Karpas-422 (cell line): ENCODE data around the gene VSNL1. TPM values are rescaled to one million over a fixed set of nuclear protein-coding genes. Genes with fewer than 3 reads are reported as not detected.

ENCODE experiments used
- DNase-seq: peaks from one replicate; pipeline ENCODE4 v3.0.0-alpha.2; 2015
- H2AFZ ChIP-seq: fragments of 200-600 bp; sonication (generic); 2 replicates; pipeline ENCODE4 v1.6.1; 2014; ENCODE audit warnings: antibody characterized with exemption, low read length, mixed read lengths
- H3K27ac ChIP-seq: fragments of 200-600 bp; sonication (generic); 2 replicates; pipeline ENCODE4 v1.5.1; 2014; ENCODE audit warnings: mild to moderate bottlenecking, low read length, moderate library complexity
- H3K27me3 ChIP-seq: fragments of 200-600 bp; sonication (generic); 2 replicates; pipeline ENCODE4 v1.6.1; 2014; ENCODE audit warnings: low read length, mixed read lengths
- H3K36me3 ChIP-seq: fragments of 200-600 bp; sonication (generic); 2 replicates; pipeline ENCODE4 v1.6.1; 2014; ENCODE audit warnings: low read length, mixed read lengths; ENCODE audit not compliant: insufficient read depth
- H3K4me1 ChIP-seq: fragments of 200-600 bp; sonication (generic); 2 replicates; pipeline ENCODE4 v1.6.1; 2014; ENCODE audit warnings: mild to moderate bottlenecking, low read length, mixed read lengths
- H3K4me2 ChIP-seq: fragments of 200-600 bp; sonication (generic); 2 replicates; pipeline ENCODE4 v1.6.1; 2014; ENCODE audit warnings: low read length, low read depth, mild to moderate bottlenecking; ENCODE audit not compliant: poor library complexity, severe bottlenecking
- H3K4me3 ChIP-seq: fragments of 200-600 bp; sonication (generic); 2 replicates; pipeline ENCODE4 v1.5.1; 2014; ENCODE audit warnings: mild to moderate bottlenecking, antibody characterized with exemption, low read length, mixed read lengths
- H3K79me2 ChIP-seq: fragments of 200-600 bp; sonication (generic); 2 replicates; pipeline ENCODE4 v1.6.1; 2014; ENCODE audit warnings: mild to moderate bottlenecking, low read length, mixed read lengths
- H3K9ac ChIP-seq: fragments of 200-600 bp; sonication (generic); 2 replicates; pipeline ENCODE4 v1.6.0; 2014; ENCODE audit warnings: low read length
- H3K9me2 ChIP-seq: fragments of 200-600 bp; sonication (generic), shearing (Covaris generic); replicated peaks from 2 replicates; pipeline ENCODE4 v1.6.0; 2014; ENCODE audit warnings: mild to moderate bottlenecking, low read length, moderate library complexity; ENCODE audit not compliant: insufficient read depth
- H3K9me3 ChIP-seq: fragments of 300-700, 200-600 bp; sonication (generic); 2 replicates; pipeline ENCODE4 v1.6.1; 2014; ENCODE audit warnings: low read length, mixed read lengths
- H4K20me1 ChIP-seq: fragments of 200-600 bp; sonication (generic); 2 replicates; pipeline ENCODE4 v1.6.1; 2014; ENCODE audit warnings: mild to moderate bottlenecking, antibody characterized with exemption, low read length, low read depth; ENCODE audit not compliant: insufficient read depth
- total RNA-seq: library from RNA; depleted of rRNA; stranded (reverse); fragments of >200 nt; shearing (Covaris generic); gene quantifications from 2 replicates; pipeline ENCODE4 v1.2.3, GENCODE V29; 2014; ENCODE audit warnings: low replicate concordance

VSNL1 gene
- total RNA-seq, 1 experiment from 2014 or later, result not detected

DNA sequence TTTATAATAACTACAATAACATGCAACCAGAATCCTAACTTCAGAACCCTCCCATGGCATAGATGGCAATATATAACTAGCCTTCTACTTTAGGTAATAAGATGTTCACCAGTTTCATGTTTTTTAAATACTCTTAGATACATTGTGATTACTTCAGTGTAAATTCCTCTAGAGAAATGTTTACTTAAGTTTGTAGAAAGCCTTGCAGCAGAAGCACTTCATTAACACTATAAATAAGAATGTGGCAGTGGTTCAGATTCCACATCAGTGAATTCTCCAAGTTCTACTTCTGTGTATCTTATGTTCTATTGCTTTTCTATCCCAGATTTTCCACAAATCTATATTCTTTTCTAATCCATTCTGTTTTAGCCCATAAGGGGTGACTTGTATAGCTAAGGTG is 21.0 kb upstream of the VSNL1 start:
- Histone ChIP-seq H4K20me1 (no peaks in the 10 kb centered on the region), H3K4me1 (peaks cover 32% of the 10 kb centered on the region), H3K79me2 (no peaks in the 10 kb centered on the region), H3K9me2 (no peaks in the 10 kb centered on the region), H3K9me3 (no peaks in the 10 kb centered on the region), H3K4me3 (no peak overlapping the region), H3K27ac (no peak overlapping the region), H3K9ac (no peak overlapping the region), H3K36me3 (no peaks in the 10 kb centered on the region), H3K27me3 (no peaks in the 10 kb centered on the region), H2AFZ (no peak overlapping the region), H3K4me2 (no peak overlapping the region)
- no peak for DNase-seq

DNA sequence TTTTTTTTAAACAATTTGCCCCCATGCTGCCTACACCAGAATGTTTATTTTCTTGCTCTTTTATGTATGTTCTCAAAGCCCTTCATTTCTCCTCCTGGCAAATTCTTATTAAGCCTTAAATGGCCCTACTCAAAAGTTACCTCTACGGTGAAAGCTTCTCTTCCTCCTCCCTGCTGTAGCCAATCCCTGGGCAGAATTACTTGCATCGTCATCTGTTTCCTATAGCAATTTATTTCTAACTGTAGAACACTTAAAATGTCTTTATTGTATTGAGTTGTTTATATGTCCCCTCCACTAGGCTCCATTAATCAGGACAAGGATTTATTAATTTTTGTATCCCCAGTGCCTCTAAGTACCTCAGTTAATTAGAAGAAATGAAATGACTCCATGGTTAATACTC is 19.7 kb upstream of the VSNL1 start:
- no peak overlapping the region for H2AFZ ChIP-seq
- H3K36me3 ChIP-seq, result no peaks in the 10 kb centered on the region
- H3K9me2 ChIP-seq, result no peaks in the 10 kb centered on the region
- no peak overlapping the region for H3K4me2 ChIP-seq
- no peak overlapping the region for H3K9ac ChIP-seq
- no peak overlapping the region for H3K4me3 ChIP-seq
- no peaks in the 10 kb centered on the region for H4K20me1 ChIP-seq
- no peaks in the 10 kb centered on the region for H3K9me3 ChIP-seq
- H3K4me1 ChIP-seq, result peaks cover 27% of the 10 kb centered on the region
- no peak overlapping the region for H3K27ac ChIP-seq
- peak; percentile 49 for DNase-seq
- H3K27me3 ChIP-seq, result no peaks in the 10 kb centered on the region
- H3K79me2 ChIP-seq, result no peaks in the 10 kb centered on the region

DNA sequence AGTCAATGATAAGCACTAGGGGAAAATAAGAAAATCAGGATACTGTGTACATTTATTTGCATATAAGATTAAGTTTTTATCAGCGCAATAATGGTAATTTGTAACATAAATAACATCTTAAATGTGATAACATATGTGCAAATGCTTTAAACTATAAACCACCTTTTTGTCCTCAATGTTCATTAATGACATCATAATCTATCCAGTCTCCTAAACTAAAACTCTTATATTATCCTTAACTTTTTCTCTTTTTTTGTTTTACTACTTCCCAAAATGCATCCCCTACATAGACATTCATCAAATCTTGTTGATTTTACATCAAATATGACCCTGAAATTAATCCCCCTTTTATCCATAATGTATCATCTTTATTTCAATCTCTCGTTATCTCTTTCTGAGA is 18.9 kb upstream of the VSNL1 start:
- Histone ChIP-seq H3K79me2 (no peaks in the 10 kb centered on the region), H4K20me1 (no peaks in the 10 kb centered on the region), H3K9ac (no peak overlapping the region), H2AFZ (no peak overlapping the region), H3K36me3 (no peaks in the 10 kb centered on the region), H3K4me2 (no peak overlapping the region), H3K4me1 (peaks cover 22% of the 10 kb centered on the region), H3K4me3 (no peak overlapping the region), H3K27me3 (no peaks in the 10 kb centered on the region), H3K9me2 (no peaks in the 10 kb centered on the region), H3K27ac (no peak overlapping the region), H3K9me3 (no peaks in the 10 kb centered on the region)
- DNase-seq, result no peak

DNA sequence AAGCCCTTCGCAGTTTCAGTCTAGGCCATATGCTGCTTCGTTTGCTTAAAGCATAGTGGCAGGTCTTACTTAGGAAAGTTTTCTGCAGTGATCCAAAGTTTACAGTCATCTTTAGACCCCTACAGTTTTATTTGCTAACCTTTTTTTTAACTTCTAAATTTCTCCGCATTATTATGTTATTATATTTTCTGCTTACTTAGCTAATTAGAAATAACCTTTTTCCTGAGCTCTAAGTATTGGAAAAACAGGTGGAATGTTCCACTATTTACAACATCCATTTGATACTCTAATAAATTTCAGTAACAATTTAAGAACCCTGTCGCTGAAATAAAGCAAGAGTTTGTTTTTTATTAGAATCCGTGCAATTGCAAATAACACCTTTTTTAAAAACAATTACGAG is 18.2 kb upstream of the VSNL1 start:
- Histone ChIP-seq H3K9ac (no peak overlapping the region), H2AFZ (no peak overlapping the region), H3K27me3 (no peaks in the 10 kb centered on the region), H3K9me3 (no peaks in the 10 kb centered on the region), H4K20me1 (no peaks in the 10 kb centered on the region), H3K79me2 (no peaks in the 10 kb centered on the region), H3K4me1 (peaks cover 18% of the 10 kb centered on the region), H3K4me3 (no peak overlapping the region), H3K9me2 (no peaks in the 10 kb centered on the region), H3K27ac (no peak overlapping the region), H3K4me2 (no peak overlapping the region), H3K36me3 (no peaks in the 10 kb centered on the region)
- DNase-seq, result no peak

DNA sequence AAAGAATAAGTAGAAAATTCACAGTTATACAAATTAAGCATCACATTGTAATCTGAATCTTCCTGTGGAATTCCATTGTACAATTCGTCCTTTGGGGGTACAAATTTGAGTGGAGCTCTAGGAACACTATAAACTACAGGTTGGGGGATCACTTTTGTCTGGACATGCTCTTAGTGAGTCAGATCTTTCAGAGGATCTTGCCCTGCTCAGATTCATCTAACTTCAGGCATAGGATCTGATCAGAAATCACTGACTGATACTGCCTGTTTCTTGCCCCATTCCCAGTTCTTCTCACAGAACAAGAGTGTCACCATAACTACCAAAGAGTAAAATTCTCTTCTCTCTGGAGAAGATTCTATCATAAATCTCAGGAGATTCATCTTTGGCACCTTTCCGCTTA is 10.7 kb upstream of the VSNL1 start:
- Histone ChIP-seq H3K4me3 (no peak overlapping the region), H3K79me2 (no peaks in the 10 kb centered on the region), H3K36me3 (no peaks in the 10 kb centered on the region), H4K20me1 (no peaks in the 10 kb centered on the region), H3K27me3 (no peaks in the 10 kb centered on the region), H3K4me2 (no peak overlapping the region), H3K9me2 (no peaks in the 10 kb centered on the region), H3K4me1 (0 out of 2 replicates have a peak, but pooled peaks cover 2% of the 10 kb centered on the region), H2AFZ (no peak overlapping the region), H3K27ac (no peak overlapping the region), H3K9me3 (no peaks in the 10 kb centered on the region), H3K9ac (no peak overlapping the region)
- no peak for DNase-seq

DNA sequence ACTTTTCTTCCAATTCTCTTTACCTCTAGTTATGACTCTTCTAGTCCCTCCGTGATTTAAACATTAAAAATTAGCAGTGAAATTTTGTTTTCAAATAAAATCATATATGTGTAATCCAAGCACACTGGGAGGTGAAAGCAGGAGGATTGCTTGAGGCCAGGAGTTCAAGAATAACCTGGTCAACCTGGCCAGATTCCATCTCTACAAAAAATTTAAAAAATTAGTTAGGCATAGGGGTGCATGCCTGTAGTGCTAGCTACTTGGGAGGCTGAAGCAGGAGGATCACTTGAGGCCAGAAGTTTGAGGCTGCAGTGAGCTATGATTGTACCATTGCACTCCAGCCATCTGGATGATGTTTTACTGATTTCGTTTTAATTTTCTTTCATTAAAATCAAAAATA is 7.0 kb upstream of the VSNL1 start:
- Histone ChIP-seq H3K4me3 (no peak overlapping the region), H3K9me2 (no peaks in the 10 kb centered on the region), H3K27ac (no peak overlapping the region), H4K20me1 (no peaks in the 10 kb centered on the region), H3K27me3 (no peaks in the 10 kb centered on the region), H3K4me1 (no peaks in the 10 kb centered on the region), H3K9me3 (no peaks in the 10 kb centered on the region), H3K36me3 (no peaks in the 10 kb centered on the region), H2AFZ (no peak overlapping the region), H3K4me2 (no peak overlapping the region), H3K9ac (no peak overlapping the region), H3K79me2 (no peaks in the 10 kb centered on the region)
- DNase-seq, result no peak

DNA sequence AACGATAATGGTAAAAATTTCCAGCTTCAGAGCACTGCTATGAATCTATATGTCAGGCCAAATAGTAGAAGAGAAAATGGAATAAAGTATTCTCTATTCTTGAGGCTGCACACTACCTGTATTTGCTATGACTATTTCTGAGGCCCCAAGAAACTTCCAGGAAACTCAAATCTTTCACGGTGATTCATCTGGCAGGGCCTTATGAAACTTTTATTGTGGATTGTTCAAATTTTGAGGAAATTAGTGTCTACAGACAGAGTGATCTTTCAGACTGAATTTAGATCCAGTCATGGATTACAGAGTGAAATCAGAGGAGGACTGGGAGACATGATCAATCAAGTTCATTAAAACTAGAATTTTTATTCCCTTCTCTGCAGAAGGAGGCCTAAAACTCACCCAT is 4.1 kb upstream of the VSNL1 start:
- Histone ChIP-seq H4K20me1 (no peaks in the 10 kb centered on the region), H3K9ac (no peak overlapping the region), H2AFZ (no peak overlapping the region), H3K79me2 (no peaks in the 10 kb centered on the region), H3K4me3 (no peak overlapping the region), H3K4me2 (no peak overlapping the region), H3K27me3 (no peaks in the 10 kb centered on the region), H3K4me1 (no peaks in the 10 kb centered on the region), H3K9me2 (no peaks in the 10 kb centered on the region), H3K27ac (no peak overlapping the region), H3K36me3 (no peaks in the 10 kb centered on the region), H3K9me3 (no peaks in the 10 kb centered on the region)
- DNase-seq, result no peak

DNA sequence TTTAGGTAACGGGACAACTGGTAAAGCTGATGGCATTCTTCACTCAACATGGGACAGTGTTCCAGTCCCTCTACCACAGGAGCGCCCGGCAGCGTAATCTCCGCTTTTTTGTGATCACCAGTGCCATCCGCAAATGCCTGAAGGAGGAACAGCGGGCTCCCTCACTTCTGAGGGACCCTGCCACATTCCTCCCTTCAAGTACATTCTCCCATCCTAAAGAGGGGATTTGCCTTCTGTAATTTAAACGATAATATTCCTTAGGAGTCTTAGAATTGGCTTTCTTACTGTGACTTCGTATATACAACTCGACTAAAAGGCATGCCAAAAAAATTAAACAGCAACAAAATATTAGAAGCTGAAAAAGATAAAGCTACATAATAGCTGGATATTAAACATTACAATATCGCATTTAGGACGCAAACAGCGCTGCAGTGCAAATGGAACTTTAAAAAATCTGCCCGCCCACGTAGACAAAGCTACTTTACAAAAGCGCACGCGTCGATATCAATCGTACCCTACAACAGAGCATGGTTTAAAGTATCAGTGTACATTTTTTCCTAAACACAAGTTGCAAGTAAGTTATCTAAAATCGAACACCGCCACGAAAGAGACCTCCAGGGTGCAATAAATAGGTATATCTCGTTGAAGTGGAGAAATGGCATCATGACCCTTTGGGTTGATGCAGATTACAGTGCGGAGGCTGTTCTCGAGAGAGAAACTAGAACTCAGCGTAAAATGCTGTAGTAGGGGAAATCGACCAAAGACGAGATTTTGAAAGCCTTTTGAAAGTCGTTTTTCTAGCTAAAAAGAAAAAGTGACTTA is 2.3 kb upstream of the VSNL1 start:
- DNase-seq, result no peak
- H3K4me1 ChIP-seq, result no peaks in the 10 kb centered on the region
- no peak overlapping the region for H3K4me3 ChIP-seq
- no peaks in the 10 kb centered on the region for H3K27me3 ChIP-seq
- no peak overlapping the region for H2AFZ ChIP-seq
- no peaks in the 10 kb centered on the region for H3K79me2 ChIP-seq
- no peak overlapping the region for H3K4me2 ChIP-seq
- no peaks in the 10 kb centered on the region for H3K36me3 ChIP-seq
- H4K20me1 ChIP-seq, result no peaks in the 10 kb centered on the region
- H3K27ac ChIP-seq, result no peak overlapping the region
- no peaks in the 10 kb centered on the region for H3K9me3 ChIP-seq
- no peaks in the 10 kb centered on the region for H3K9me2 ChIP-seq
- no peak overlapping the region for H3K9ac ChIP-seq
